Measurements from ENCODE around the gene ROR1. TPM values are rescaled to one million over a fixed set of nuclear protein-coding genes. Genes with fewer than 3 reads are reported as not detected.

Gene ROR1
- total RNA-seq, 1 experiment from 2014 or later, result 56.3 TPM

- Mint-ChIP-seq H3K4me3 (no peak overlapping the region), H3K4me1 (no peaks in the 10 kb centered on the region), H3K27ac (no peak overlapping the region), H3K9me3 (peaks cover 7% of the 10 kb centered on the region; the same call in 1 of the 2 replicates), H3K27me3 (ENCODE audit: low read depth) (no peaks in the 10 kb centered on the region; the same call in 1 of the 2 replicates), H3K36me3 (no peaks in the 10 kb centered on the region)
- TF ChIP-seq MYBL2 (CRISPR knock-in tag; IDR thresholded peaks at IDR 0.05) (no peak), FOXP1 (CRISPR knock-in tag; IDR thresholded peaks at IDR 0.05; ENCODE audit: borderline replicate concordance) (no peak), CREB1 (CRISPR knock-in tag; IDR thresholded peaks at IDR 0.05) (no peak), ZNF219 (CRISPR knock-in tag; IDR thresholded peaks at IDR 0.05; ENCODE audit: borderline replicate concordance) (no peak), NR1H2 (CRISPR knock-in tag; IDR thresholded peaks at IDR 0.05) (no peak)
- CTCF ChIA-PET, result interaction anchor here (1.0 to 2.4 kb wide), 4 partner anchors 30 to 541 kb away, joined by 3 to 8 read pairs (median 4); no protein-coding TSS in a partner anchor
- no peak for ATAC-seq
- POLR2A ChIA-PET, result no interaction called here
- no peak for DNase-seq (ENCODE audit: low spot score)
These were observed 441.8 kb downstream of the ROR1 start for GRCh38 chr1:64215576-64215975.

- H3K4me3 Mint-ChIP-seq, result no peak overlapping the region
- ATAC-seq (no peak), DNase-seq (ENCODE audit: low spot score) (no peak)
- TF ChIP-seq ETV6 (CRISPR knock-in tag; IDR thresholded peaks at IDR 0.05) (no peak), ZNF423 (CRISPR knock-in tag; IDR thresholded peaks at IDR 0.05) (no peak), IRF1 (CRISPR knock-in tag; IDR thresholded peaks at IDR 0.05) (no peak), ZNF416 (CRISPR knock-in tag; IDR thresholded peaks at IDR 0.05) (no peak), ZNF317 (CRISPR knock-in tag; IDR thresholded peaks at IDR 0.05; ENCODE audit: borderline replicate concordance, low read depth) (no peak), HMGA2 (CRISPR knock-in tag; IDR thresholded peaks at IDR 0.05) (no peak), KAT7 (CRISPR knock-in tag; IDR thresholded peaks at IDR 0.05; ENCODE audit: borderline replicate concordance) (no peak), NFE2L1 (CRISPR knock-in tag; IDR thresholded peaks at IDR 0.05) (no peak), TEAD1 (CRISPR knock-in tag; IDR thresholded peaks at IDR 0.05) (no peak), ZNF138 (CRISPR knock-in tag; conservative IDR thresholded peaks at IDR 0.05) (no peak), MAX (CRISPR knock-in tag; IDR thresholded peaks at IDR 0.05) (no peak), ZNF219 (CRISPR knock-in tag; IDR thresholded peaks at IDR 0.05; ENCODE audit: borderline replicate concordance) (no peak), EMX1 (CRISPR knock-in tag; IDR thresholded peaks at IDR 0.05) (no peak), MLX (CRISPR knock-in tag; IDR thresholded peaks at IDR 0.05) (no peak), RELA (CRISPR knock-in tag; IDR thresholded peaks at IDR 0.05; ENCODE audit: borderline replicate concordance) (no peak), ZNF512 (CRISPR knock-in tag; IDR thresholded peaks at IDR 0.05; ENCODE audit: borderline replicate concordance) (no peak)
- CTCF ChIA-PET, result no interaction called here
- H3K9me3 Mint-ChIP-seq, result peaks cover 7% of the 10 kb centered on the region; the same call in 1 of the 2 replicates
- H3K36me3 Mint-ChIP-seq, result no peaks in the 10 kb centered on the region
- H3K4me1 Mint-ChIP-seq, result no peaks in the 10 kb centered on the region
- no peak overlapping the region for H3K27ac Mint-ChIP-seq
- POLR2A ChIA-PET, result no interaction called here
- H3K27me3 Mint-ChIP-seq (ENCODE audit: low read depth), result no peaks in the 10 kb centered on the region; the same call in 1 of the 2 replicates
These were observed 446.4 kb downstream of the ROR1 start for GRCh38 chr1:64220241-64220640.
